H1 (cell line): ENCODE data around the gene PABPC1L. TPM values are rescaled to one million over a fixed set of nuclear protein-coding genes. Genes with fewer than 3 reads are reported as not detected.

Source experiments
- BACH1 ChIP-seq: IDR thresholded peaks from 2 replicates; pipeline ENCODE4 v1.6.1; 2012; ENCODE audit warnings: low read length, improper control_type of control experiment
- CEBPB ChIP-seq: IDR thresholded peaks from 2 replicates; pipeline ENCODE4 v1.6.1; 2012; ENCODE audit warnings: low read depth, low read length
- POLR2A ChIP-seq, 2 experiments: IDR thresholded peaks; 1 replicate in 1 of 2; 2 replicates in 1 of 2; pipeline ENCODE4 v1.6.1; 2011; ENCODE audit warnings: low read depth in 2 of 2, low read length in 2 of 2, mild to moderate bottlenecking in 2 of 2; ENCODE audit errors: control extremely low read depth in 1 of 2
- POU5F1 ChIP-seq: IDR thresholded peaks from 2 replicates; pipeline ENCODE4 v1.6.1; 2011; ENCODE audit warnings: low read depth, mild to moderate bottlenecking, low read length, moderate library complexity
- SIN3A ChIP-seq, 2 experiments: IDR thresholded peaks in 1 of 2; conservative IDR thresholded peaks in 1 of 2; 2 replicates each; pipeline ENCODE4 v1.6.1; 2011 to 2012; ENCODE audit warnings: low read length in 2 of 2, improper control_type of control experiment in 1 of 2, low read depth in 1 of 2, mild to moderate bottlenecking in 1 of 2
- polyA plus RNA-seq, 7 experiments: library from polyadenylated mRNA; depleted of rRNA in 3 of 7; stranded (reverse) in 5 of 7; unstranded in 2 of 7; fragments of >200 nt in 5 of 7; fragments of 200-250 nt in 2 of 7; gene quantifications; 1 replicate in 5 of 7; 2 replicates in 1 of 7; 4 replicates in 1 of 7; pipeline versions ENCODE4 v1.2.1 to v1.2.3, GENCODE V29; 2011 to 2013; ENCODE audit warnings: missing spikeins in 2 of 7, mixed read lengths in 2 of 7
- total RNA-seq: library from RNA; stranded (reverse); fragmentation: NEBNext Ultra II Directional; extraction: Animal tissue kit (Norgen Biotek cat#: 25700); gene quantifications from 2 replicates; pipeline ENCODE4 v1.2.1, GENCODE V29; 2021
- TF ChIP-seq, protein P1 (sequence below): fragments of 300-600 bp; sonication (generic); IDR thresholded peaks from 2 replicates; pipeline ENCODE4 v1.7.1; 2012; ENCODE audit warnings: low read length, moderate library complexity, mild to moderate bottlenecking, inconsistent platforms; ENCODE audit not compliant: insufficient replicate concordance

Gene PABPC1L
- total and polyA plus RNA-seq, 2 of the 8 experiments (the other 6 are each of a cell fraction or from before 2014, with no cell fraction given): 61.1 to 108 TPM

DNA sequence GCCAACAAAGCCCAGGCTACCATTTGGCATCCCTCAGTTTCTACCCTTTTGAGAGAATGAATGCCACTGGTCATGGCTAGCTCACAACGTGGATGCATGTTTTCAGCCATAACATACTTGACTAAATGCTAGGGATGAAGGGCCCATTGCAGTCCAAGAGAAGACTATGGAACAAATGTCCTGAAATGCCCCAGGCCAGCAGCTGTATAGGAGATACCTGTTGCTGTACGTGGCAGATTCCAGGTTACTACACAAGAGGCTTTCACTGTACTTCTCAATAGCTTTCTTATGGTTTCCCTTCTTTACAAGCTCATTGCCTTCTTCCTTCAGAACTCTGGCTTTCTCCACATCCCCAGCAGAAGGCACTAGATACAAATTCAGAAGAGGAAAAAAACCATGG, 38.7 kb downstream of the PABPC1L start (continued):
- TF ChIP-seq, protein P1, sequence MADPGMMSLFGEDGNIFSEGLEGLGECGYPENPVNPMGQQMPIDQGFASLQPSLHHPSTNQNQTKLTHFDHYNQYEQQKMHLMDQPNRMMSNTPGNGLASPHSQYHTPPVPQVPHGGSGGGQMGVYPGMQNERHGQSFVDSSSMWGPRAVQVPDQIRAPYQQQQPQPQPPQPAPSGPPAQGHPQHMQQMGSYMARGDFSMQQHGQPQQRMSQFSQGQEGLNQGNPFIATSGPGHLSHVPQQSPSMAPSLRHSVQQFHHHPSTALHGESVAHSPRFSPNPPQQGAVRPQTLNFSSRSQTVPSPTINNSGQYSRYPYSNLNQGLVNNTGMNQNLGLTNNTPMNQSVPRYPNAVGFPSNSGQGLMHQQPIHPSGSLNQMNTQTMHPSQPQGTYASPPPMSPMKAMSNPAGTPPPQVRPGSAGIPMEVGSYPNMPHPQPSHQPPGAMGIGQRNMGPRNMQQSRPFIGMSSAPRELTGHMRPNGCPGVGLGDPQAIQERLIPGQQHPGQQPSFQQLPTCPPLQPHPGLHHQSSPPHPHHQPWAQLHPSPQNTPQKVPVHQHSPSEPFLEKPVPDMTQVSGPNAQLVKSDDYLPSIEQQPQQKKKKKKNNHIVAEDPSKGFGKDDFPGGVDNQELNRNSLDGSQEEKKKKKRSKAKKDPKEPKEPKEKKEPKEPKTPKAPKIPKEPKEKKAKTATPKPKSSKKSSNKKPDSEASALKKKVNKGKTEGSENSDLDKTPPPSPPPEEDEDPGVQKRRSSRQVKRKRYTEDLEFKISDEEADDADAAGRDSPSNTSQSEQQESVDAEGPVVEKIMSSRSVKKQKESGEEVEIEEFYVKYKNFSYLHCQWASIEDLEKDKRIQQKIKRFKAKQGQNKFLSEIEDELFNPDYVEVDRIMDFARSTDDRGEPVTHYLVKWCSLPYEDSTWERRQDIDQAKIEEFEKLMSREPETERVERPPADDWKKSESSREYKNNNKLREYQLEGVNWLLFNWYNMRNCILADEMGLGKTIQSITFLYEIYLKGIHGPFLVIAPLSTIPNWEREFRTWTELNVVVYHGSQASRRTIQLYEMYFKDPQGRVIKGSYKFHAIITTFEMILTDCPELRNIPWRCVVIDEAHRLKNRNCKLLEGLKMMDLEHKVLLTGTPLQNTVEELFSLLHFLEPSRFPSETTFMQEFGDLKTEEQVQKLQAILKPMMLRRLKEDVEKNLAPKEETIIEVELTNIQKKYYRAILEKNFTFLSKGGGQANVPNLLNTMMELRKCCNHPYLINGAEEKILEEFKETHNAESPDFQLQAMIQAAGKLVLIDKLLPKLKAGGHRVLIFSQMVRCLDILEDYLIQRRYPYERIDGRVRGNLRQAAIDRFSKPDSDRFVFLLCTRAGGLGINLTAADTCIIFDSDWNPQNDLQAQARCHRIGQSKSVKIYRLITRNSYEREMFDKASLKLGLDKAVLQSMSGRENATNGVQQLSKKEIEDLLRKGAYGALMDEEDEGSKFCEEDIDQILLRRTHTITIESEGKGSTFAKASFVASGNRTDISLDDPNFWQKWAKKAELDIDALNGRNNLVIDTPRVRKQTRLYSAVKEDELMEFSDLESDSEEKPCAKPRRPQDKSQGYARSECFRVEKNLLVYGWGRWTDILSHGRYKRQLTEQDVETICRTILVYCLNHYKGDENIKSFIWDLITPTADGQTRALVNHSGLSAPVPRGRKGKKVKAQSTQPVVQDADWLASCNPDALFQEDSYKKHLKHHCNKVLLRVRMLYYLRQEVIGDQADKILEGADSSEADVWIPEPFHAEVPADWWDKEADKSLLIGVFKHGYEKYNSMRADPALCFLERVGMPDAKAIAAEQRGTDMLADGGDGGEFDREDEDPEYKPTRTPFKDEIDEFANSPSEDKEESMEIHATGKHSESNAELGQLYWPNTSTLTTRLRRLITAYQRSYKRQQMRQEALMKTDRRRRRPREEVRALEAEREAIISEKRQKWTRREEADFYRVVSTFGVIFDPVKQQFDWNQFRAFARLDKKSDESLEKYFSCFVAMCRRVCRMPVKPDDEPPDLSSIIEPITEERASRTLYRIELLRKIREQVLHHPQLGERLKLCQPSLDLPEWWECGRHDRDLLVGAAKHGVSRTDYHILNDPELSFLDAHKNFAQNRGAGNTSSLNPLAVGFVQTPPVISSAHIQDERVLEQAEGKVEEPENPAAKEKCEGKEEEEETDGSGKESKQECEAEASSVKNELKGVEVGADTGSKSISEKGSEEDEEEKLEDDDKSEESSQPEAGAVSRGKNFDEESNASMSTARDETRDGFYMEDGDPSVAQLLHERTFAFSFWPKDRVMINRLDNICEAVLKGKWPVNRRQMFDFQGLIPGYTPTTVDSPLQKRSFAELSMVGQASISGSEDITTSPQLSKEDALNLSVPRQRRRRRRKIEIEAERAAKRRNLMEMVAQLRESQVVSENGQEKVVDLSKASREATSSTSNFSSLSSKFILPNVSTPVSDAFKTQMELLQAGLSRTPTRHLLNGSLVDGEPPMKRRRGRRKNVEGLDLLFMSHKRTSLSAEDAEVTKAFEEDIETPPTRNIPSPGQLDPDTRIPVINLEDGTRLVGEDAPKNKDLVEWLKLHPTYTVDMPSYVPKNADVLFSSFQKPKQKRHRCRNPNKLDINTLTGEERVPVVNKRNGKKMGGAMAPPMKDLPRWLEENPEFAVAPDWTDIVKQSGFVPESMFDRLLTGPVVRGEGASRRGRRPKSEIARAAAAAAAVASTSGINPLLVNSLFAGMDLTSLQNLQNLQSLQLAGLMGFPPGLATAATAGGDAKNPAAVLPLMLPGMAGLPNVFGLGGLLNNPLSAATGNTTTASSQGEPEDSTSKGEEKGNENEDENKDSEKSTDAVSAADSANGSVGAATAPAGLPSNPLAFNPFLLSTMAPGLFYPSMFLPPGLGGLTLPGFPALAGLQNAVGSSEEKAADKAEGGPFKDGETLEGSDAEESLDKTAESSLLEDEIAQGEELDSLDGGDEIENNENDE: no peak
- TF ChIP-seq SIN3A (conservative IDR thresholded peaks at IDR 0.05 in 1 of 2, IDR thresholded peaks at IDR 0.05 in 1 of 2; ENCODE audit: low read depth in 1 of 2, low read length in 2 of 2): no peak
- TF ChIP-seq CEBPB: no peak
- no peak for TF ChIP-seq BACH1
- TF ChIP-seq POU5F1: no peak
- TF ChIP-seq POLR2A (IDR thresholded peaks at IDR 0.05; ENCODE audit: control extremely low read depth in 1 of 2, low read depth in 2 of 2, low read length in 2 of 2): no peak
